Measurements from ENCODE around the gene GNG12. TPM values are rescaled to one million over a fixed set of nuclear protein-coding genes. Genes with fewer than 3 reads are reported as not detected.
"Not testable (repeated sequence)": the region's sequence is repeated elsewhere in the genome, so short reads cannot be mapped to it uniquely, and the experiment has no call there.

GNG12 gene
- total RNA-seq, 4 donors from 2014 or later: 89.6 to 129 (median 90.9) TPM

DNA sequence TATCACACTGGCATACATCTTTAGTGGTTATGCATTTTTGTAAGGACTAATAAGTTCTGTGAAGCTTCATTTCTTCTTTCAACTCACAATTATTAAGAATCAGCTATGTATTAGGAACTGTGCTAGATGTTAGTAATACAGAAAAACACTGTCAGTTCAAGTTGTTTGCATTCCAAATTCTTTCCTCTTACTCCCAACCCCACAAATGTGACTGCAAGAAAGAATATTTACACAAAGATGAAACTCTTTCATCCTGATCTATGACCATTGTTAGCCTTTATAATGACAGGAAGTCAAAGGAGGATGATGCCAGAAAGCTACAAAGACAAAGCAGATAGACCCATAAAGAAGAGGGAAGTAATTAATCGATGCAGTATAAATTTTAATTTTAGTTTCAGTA is 169.2 kb downstream of the GNG12 start:
- Histone ChIP-seq H3K9me3 (no peaks in the 10 kb centered on the region), H3K27ac (no peak overlapping the region), H3K36me3 (no peaks in the 10 kb centered on the region), H3K27me3 (no peaks in the 10 kb centered on the region), H3K4me1 (no peaks in the 10 kb centered on the region), H3K4me3 (no peak overlapping the region)
- 66% methylated on average over 1 of the region's 1 CpG for WGBS
- TF ChIP-seq, protein P1, sequence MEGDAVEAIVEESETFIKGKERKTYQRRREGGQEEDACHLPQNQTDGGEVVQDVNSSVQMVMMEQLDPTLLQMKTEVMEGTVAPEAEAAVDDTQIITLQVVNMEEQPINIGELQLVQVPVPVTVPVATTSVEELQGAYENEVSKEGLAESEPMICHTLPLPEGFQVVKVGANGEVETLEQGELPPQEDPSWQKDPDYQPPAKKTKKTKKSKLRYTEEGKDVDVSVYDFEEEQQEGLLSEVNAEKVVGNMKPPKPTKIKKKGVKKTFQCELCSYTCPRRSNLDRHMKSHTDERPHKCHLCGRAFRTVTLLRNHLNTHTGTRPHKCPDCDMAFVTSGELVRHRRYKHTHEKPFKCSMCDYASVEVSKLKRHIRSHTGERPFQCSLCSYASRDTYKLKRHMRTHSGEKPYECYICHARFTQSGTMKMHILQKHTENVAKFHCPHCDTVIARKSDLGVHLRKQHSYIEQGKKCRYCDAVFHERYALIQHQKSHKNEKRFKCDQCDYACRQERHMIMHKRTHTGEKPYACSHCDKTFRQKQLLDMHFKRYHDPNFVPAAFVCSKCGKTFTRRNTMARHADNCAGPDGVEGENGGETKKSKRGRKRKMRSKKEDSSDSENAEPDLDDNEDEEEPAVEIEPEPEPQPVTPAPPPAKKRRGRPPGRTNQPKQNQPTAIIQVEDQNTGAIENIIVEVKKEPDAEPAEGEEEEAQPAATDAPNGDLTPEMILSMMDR (IDR thresholded peaks at IDR 0.05): no peak
- no peak for TF ChIP-seq POLR2AphosphoS5 (IDR thresholded peaks at IDR 0.05)
- TF ChIP-seq POLR2A (IDR thresholded peaks at IDR 0.05): no peak
- no peak for TF ChIP-seq EP300 (IDR thresholded peaks at IDR 0.05)
- no peak for DNase-seq (ENCODE audit: low spot score in 2 of 2)

GRCh38 chr1:67662884-67663283 is 170.4 kb downstream of the GNG12 start:
- H3K27ac ChIP-seq: no peak overlapping the region
- H3K36me3 ChIP-seq: no peaks in the 10 kb centered on the region
- no peaks in the 10 kb centered on the region for H3K9me3 ChIP-seq
- no peak for DNase-seq (ENCODE audit: low spot score in 2 of 2)
- 70% methylated on average over 6 of the region's 6 CpGs for WGBS
- H3K4me1 ChIP-seq: no peaks in the 10 kb centered on the region
- H3K4me3 ChIP-seq: no peak overlapping the region
- TF ChIP-seq EP300 (IDR thresholded peaks at IDR 0.05) (no peak), POLR2AphosphoS5 (IDR thresholded peaks at IDR 0.05) (no peak), POLR2A (IDR thresholded peaks at IDR 0.05) (no peak)
- TF ChIP-seq, protein P1 (IDR thresholded peaks at IDR 0.05): no peak
- H3K27me3 ChIP-seq: no peaks in the 10 kb centered on the region

GRCh38 chr1:67659229-67659628 is 174.0 kb downstream of the GNG12 start:
- Histone ChIP-seq H3K27me3 (no peaks in the 10 kb centered on the region), H3K36me3 (no peaks in the 10 kb centered on the region), H3K4me3 (no peak overlapping the region), H3K4me1 (no peaks in the 10 kb centered on the region), H3K27ac (no peak overlapping the region), H3K9me3 (no peaks in the 10 kb centered on the region)
- TF ChIP-seq POLR2AphosphoS5 (IDR thresholded peaks at IDR 0.05) (no peak), EP300 (IDR thresholded peaks at IDR 0.05) (no peak), POLR2A (IDR thresholded peaks at IDR 0.05) (no peak)
- TF ChIP-seq, protein P1 (IDR thresholded peaks at IDR 0.05): no peak
- no peak for DNase-seq (ENCODE audit: low spot score in 2 of 2)
- 86% methylated on average over 2 of the region's 2 CpGs for WGBS

DNA sequence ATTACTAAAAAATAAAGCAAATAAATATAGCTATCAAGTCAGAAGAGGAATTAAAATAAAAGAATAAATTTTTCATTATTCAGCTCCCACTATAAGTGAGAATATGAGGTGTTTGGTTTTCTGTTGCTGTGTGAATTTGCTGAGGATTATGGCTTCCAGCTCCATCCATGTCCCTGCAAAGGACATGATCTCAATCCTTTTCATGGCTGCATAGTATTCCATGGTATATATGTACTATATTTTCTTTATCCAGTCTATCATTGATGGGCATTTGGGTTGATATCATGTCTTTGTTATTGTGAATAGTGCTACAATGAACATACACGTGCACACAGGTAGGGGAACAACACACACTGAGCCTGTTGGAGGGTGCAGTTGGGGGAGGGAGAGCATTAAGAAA is 176.1 kb downstream of the GNG12 start:
- not testable (repeated sequence) for H3K4me1 ChIP-seq; H3K27me3 ChIP-seq; DNase-seq (ENCODE audit: low spot score in 2 of 2); H3K27ac ChIP-seq; H3K36me3 ChIP-seq; H3K9me3 ChIP-seq; H3K4me3 ChIP-seq
- WGBS: 100% methylated on average over 1 of the region's 1 CpG

DNA sequence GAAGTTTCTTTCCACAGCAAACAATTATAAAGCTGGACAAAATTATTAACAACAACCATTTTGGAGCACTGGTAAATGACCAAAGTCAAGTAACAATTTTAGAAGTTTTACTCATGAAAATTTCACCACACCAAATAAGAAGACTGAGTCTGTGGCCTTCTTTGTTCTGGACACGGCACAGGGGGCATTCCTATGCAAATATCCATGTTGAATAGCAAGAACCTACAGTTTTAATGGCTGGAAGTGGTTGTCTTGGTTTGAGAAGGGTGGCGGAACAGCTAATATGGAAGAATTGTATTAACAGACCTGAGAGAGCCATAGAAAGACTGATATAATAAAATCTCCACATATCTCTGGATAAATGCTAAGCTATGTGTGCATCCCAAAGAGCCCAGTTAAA is 177.7 kb downstream of the GNG12 start:
- WGBS: 100% methylated on average over 2 of the region's 2 CpGs
- Histone ChIP-seq H3K4me1 (no peaks in the 10 kb centered on the region), H3K27ac (no peak overlapping the region), H3K4me3 (no peak overlapping the region), H3K36me3 (no peaks in the 10 kb centered on the region), H3K9me3 (no peaks in the 10 kb centered on the region), H3K27me3 (no peaks in the 10 kb centered on the region)
- DNase-seq (ENCODE audit: low spot score in 2 of 2): no peak
- no peak for TF ChIP-seq POLR2AphosphoS5 (IDR thresholded peaks at IDR 0.05)
- TF ChIP-seq, protein P1 (IDR thresholded peaks at IDR 0.05): no peak
- no peak for TF ChIP-seq POLR2A (IDR thresholded peaks at IDR 0.05)
- TF ChIP-seq EP300 (IDR thresholded peaks at IDR 0.05): no peak

- H3K4me1 ChIP-seq: no peaks in the 10 kb centered on the region
- DNase-seq (ENCODE audit: low spot score in 2 of 2): no peak
- no peaks in the 10 kb centered on the region for H3K27me3 ChIP-seq
- peak overlapping the region; percentile 48 for H3K27ac ChIP-seq
- H3K36me3 ChIP-seq: no peaks in the 10 kb centered on the region
- no peak overlapping the region for H3K4me3 ChIP-seq
- TF ChIP-seq, protein P1 (IDR thresholded peaks at IDR 0.05): no peak
- no peak for TF ChIP-seq POLR2A (IDR thresholded peaks at IDR 0.05)
- TF ChIP-seq POLR2AphosphoS5 (IDR thresholded peaks at IDR 0.05): no peak
- TF ChIP-seq EP300 (IDR thresholded peaks at IDR 0.05): no peak
- H3K9me3 ChIP-seq: no peaks in the 10 kb centered on the region
These were observed 180.0 kb downstream of the GNG12 start for GRCh38 chr1:67653304-67653703.
